HepG2 (cell line): ENCODE results near the gene DENND2A. TPM values are rescaled to one million over a fixed set of nuclear protein-coding genes. Genes with fewer than 3 reads are reported as not detected.

ENCODE experiments used
- ATAC-seq: fragments of 200-7000 bp; cut with Tn5 transposase; 3 replicates; pipeline ENCODE4 v1.9.1; 2020; ENCODE audit warnings: mild to moderate bottlenecking, moderate library complexity
- BruUV-seq: library from RNA; stranded (reverse); fragments of 400-500 nt; replicated peaks from 2 replicates; lab custom pipeline; 2021; lab: Mats Ljungman, UMichigan
- CTCF ChIA-PET: fragments of 300-600 bp; formaldehyde crosslinking; extraction: SDS; loops from one replicate; lab custom pipeline; 2021; ENCODE audit warnings: low total read pairs, inconsistent platforms, low intra/inter-chr PET ratio; lab: Yijun Ruan, JAX
- POLR2A ChIA-PET: fragments of 350-600 bp; sonication (Branson Sonifier 250); formaldehyde crosslinking; loops from one replicate; lab custom pipeline; 2020; ENCODE audit warnings: antibody characterized with exemption, inconsistent platforms; lab: Yijun Ruan, JAX
- DNase-seq: peaks from one replicate; pipeline ENCODE4 v3.0.0-alpha.2; 2015; ENCODE audit warnings: low spot score
- FAIRE-seq: peaks from 3 replicates; lab custom pipeline; 2011; peaks lifted over from hg19 to GRCh38; lab: Jason Lieb, UNC
- H2AFZ ChIP-seq: one replicate; pipeline ENCODE4 v1.6.1; 2011; ENCODE audit warnings: low read length, inconsistent platforms
- H3K27ac ChIP-seq: fragments of 300-600 bp; 3 replicates; pipeline ENCODE4 v1.8.0; 2011; ENCODE audit warnings: mixed run types, mild to moderate bottlenecking, mixed read lengths, low read length, inconsistent platforms; ENCODE audit not compliant: insufficient read depth; ENCODE audit errors: extremely low read length
- H3K27me3 ChIP-seq, 2 experiments: fragments of 200-600 bp in 1 of 2; 2 replicates in 1 of 2; 3 replicates in 1 of 2; pipeline versions ENCODE4 v1.6.0 to v1.8.0; 2011; ENCODE audit warnings: low read length in 2 of 2, mild to moderate bottlenecking in 2 of 2, moderate library complexity in 2 of 2, inconsistent platforms in 1 of 2; ENCODE audit not compliant: insufficient read depth in 2 of 2, control insufficient read depth in 1 of 2
- H3K36me3 ChIP-seq, 2 experiments: fragments of 200-600 bp in 1 of 2; replicated peaks in 1 of 2; 2 replicates in 1 of 2; 3 replicates in 1 of 2; pipeline versions ENCODE4 v1.5.1 to v1.8.0; 2011; ENCODE audit warnings: low read length in 2 of 2, inconsistent platforms in 1 of 2; ENCODE audit not compliant: insufficient read depth in 2 of 2, control insufficient read depth in 1 of 2
- H3K4me1 ChIP-seq: 2 replicates; pipeline ENCODE4 v1.5.1; 2012; ENCODE audit warnings: low read length, inconsistent platforms; ENCODE audit not compliant: insufficient read depth
- H3K4me2 ChIP-seq: 2 replicates; pipeline ENCODE4 v1.6.0; 2011; ENCODE audit warnings: low read depth, low read length, inconsistent platforms
- H3K4me3 ChIP-seq, 3 experiments: fragments of 200-600 bp in 1 of 3; sonication (generic), shearing (Covaris generic) in 1 of 3; replicated peaks in 1 of 3; 2 replicates each; pipeline ENCODE4 v1.5.1; 2011 to 2016; ENCODE audit warnings: low read length in 3 of 3, inconsistent platforms in 2 of 3, low read depth in 2 of 3, mild to moderate bottlenecking in 2 of 3, control low read depth in 1 of 3, mixed read lengths in 1 of 3; ENCODE audit not compliant: insufficient read depth in 1 of 3
- H3K79me2 ChIP-seq: one replicate; pipeline ENCODE4 v1.6.1; 2011; ENCODE audit warnings: low read length, inconsistent platforms; ENCODE audit not compliant: insufficient read depth
- H3K9ac ChIP-seq: 2 replicates; pipeline ENCODE4 v1.6.0; 2011; ENCODE audit warnings: mild to moderate bottlenecking, low read depth, low read length, inconsistent platforms; ENCODE audit not compliant: insufficient read depth
- H3K9me3 ChIP-seq: 2 replicates; pipeline ENCODE4 v1.5.1; 2012; ENCODE audit warnings: mild to moderate bottlenecking, low read length
- H4K20me1 ChIP-seq: 2 replicates; pipeline ENCODE4 v1.6.0; 2011; ENCODE audit warnings: inconsistent platforms, mild to moderate bottlenecking, low read length, moderate library complexity; ENCODE audit not compliant: insufficient read depth
- ARNT2 ChIP-seq: sonication (generic); formaldehyde crosslinking; IDR thresholded peaks from 2 replicates; pipeline ENCODE4 v1.8.0; 2022; ENCODE audit warnings: mild to moderate bottlenecking, low read depth, missing genetic modification reagents, moderate library complexity
- CBX5 ChIP-seq: sonication (generic); formaldehyde crosslinking; IDR thresholded peaks from 2 replicates; pipeline ENCODE4 v1.4.0; 2020; ENCODE audit warnings: missing genetic modification reagents, borderline replicate concordance
- YEATS2 ChIP-seq: sonication (generic); formaldehyde crosslinking; IDR thresholded peaks from 2 replicates; pipeline ENCODE4 v1.4.0; 2020; ENCODE audit warnings: missing genetic modification reagents, borderline replicate concordance
- ZMYM3 ChIP-seq: sonication (generic); formaldehyde crosslinking; IDR thresholded peaks from 2 replicates; pipeline ENCODE4 v1.5.1; 2020; ENCODE audit warnings: mild to moderate bottlenecking, missing genetic modification reagents
- ZNF44 ChIP-seq: sonication (generic); formaldehyde crosslinking; IDR thresholded peaks from 2 replicates; pipeline ENCODE4 v1.5.1; 2020; ENCODE audit warnings: mild to moderate bottlenecking, missing genetic modification reagents
- ZNF710 ChIP-seq: sonication (generic); formaldehyde crosslinking; IDR thresholded peaks from 2 replicates; pipeline ENCODE4 v1.5.0; 2020; ENCODE audit warnings: mild to moderate bottlenecking, missing genetic modification reagents, borderline replicate concordance
- ZNF788 ChIP-seq: sonication (generic); formaldehyde crosslinking; IDR thresholded peaks from 2 replicates; pipeline ENCODE4 v1.5.0; 2020; ENCODE audit warnings: mild to moderate bottlenecking, missing genetic modification reagents, borderline replicate concordance
- whole genome bisulfite sequencing: methylation state at CpG from one replicate; pipeline ENCODE4 v1.1.6; 2017; ENCODE audit warnings: low lambda C conversion rate; 5-methylcytosine and 5-hydroxymethylcytosine counted together
- in situ Hi-C: cut with HindIII; loops from 2 replicates; pipeline ENCODE4 v1.10.0; 2017; ENCODE audit warnings: low pct_unique_long_range_greater_than_20kb; ENCODE audit not compliant: extremely low pct_ligation_motif_present
- intact Hi-C: fragments of 100-400 bp; cut with micrococcal nuclease; formaldehyde crosslinking; loops from one replicate; pipeline ENCODE4 v1.10.0; 2022; ENCODE audit not compliant: unreplicated experiment
- polyA plus RNA-seq, 8 experiments: library from polyadenylated mRNA; depleted of rRNA in 3 of 8; stranded (reverse) in 7 of 8; unstranded in 1 of 8; fragments of >200 nt; fragmentation: Illumina TruSeq in 4 of 8; extraction: Trizol in 4 of 8; gene quantifications; 2 replicates each; pipeline versions ENCODE4 v1.2.1 to v1.2.3, GENCODE V29; 2011 to 2016; ENCODE audit warnings: low read depth in 4 of 8, missing spikeins in 1 of 8, mixed read lengths in 1 of 8; ENCODE audit not compliant: insufficient read depth in 1 of 8
- total RNA-seq, 5 experiments: library from RNA; depleted of rRNA; stranded (reverse); fragments of >200 nt; fragmentation: Illumina TruSeq; extraction: Trizol; gene quantifications; 2 replicates each; pipeline ENCODE4 v1.2.3, GENCODE V29; 2016; ENCODE audit warnings: low read depth in 1 of 5
- TF ChIP-seq, protein P1 (sequence below): sonication (generic); formaldehyde crosslinking; conservative IDR thresholded peaks from 2 replicates; pipeline ENCODE4 v1.4.0; 2020; ENCODE audit warnings: missing genetic modification reagents

The DENND2A gene
- total and polyA plus RNA-seq, 2 of the 13 experiments (the other 11 are each of a cell fraction or from before 2014, with no cell fraction given) = not detected

GRCh38 chr7:140537750-140538482 is 102.7 kb downstream of the DENND2A start:
- H3K27ac ChIP-seq = no peak overlapping the region

More at GRCh38 chr7:140537750-140538482, 102.7 kb downstream of the DENND2A start:
- Histone ChIP-seq H3K4me3 (no peak overlapping the region), H3K9ac (no peak overlapping the region), H3K4me2 (no peak overlapping the region), H2AFZ (no peak overlapping the region), H3K27me3 (peaks cover 0 to 4% of the 10 kb centered on the region in 2 experiments; a peak in 2 of 5 replicates), H3K9me3 (no peaks in the 10 kb centered on the region), H3K36me3 (no peaks in the 10 kb centered on the region), H3K79me2 (no peaks in the 10 kb centered on the region), H3K4me1 (peaks cover 72% of the 10 kb centered on the region), H4K20me1 (no peaks in the 10 kb centered on the region)
- in situ Hi-C loops (no loop called here), intact Hi-C loops (no loop called here)
- TF ChIP-seq, protein P1, sequence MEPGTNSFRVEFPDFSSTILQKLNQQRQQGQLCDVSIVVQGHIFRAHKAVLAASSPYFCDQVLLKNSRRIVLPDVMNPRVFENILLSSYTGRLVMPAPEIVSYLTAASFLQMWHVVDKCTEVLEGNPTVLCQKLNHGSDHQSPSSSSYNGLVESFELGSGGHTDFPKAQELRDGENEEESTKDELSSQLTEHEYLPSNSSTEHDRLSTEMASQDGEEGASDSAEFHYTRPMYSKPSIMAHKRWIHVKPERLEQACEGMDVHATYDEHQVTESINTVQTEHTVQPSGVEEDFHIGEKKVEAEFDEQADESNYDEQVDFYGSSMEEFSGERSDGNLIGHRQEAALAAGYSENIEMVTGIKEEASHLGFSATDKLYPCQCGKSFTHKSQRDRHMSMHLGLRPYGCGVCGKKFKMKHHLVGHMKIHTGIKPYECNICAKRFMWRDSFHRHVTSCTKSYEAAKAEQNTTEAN (CRISPR knock-in tag) = no peak
- TF ChIP-seq ZMYM3 (CRISPR knock-in tag) (no peak), CBX5 (CRISPR knock-in tag) (no peak), ZNF44 (CRISPR knock-in tag) (no peak), ZNF788 (CRISPR knock-in tag) (no peak), ARNT2 (CRISPR knock-in tag) (no peak), YEATS2 (CRISPR knock-in tag) (no peak), ZNF710 (CRISPR knock-in tag) (no peak)
- no peak for FAIRE-seq
- ChIA-PET POLR2A (no interaction called here), CTCF (no interaction called here)
- DNase-seq = no peak
- no peak for ATAC-seq
- no TSS peak for BruUV-seq
- WGBS = 63% methylated on average over 12 of the region's 12 CpGs
